HG03103 (cell line): ENCODE measurements around the gene YY1.

Source experiments
- ATAC-seq: cut with Tn5 transposase; IDR thresholded peaks from one replicate; pipeline ENCODE4 v1.9.1; 2021; ENCODE audit warnings: low read depth; ENCODE audit not compliant: unreplicated experiment

YY1 gene

GRCh38 chr14:100329233-100330006, 90.5 kb downstream of the YY1 start:
- ATAC-seq, result no peak

- no peak for ATAC-seq
These were observed 91.0 kb downstream of the YY1 start for GRCh38 chr14:100330007-100330344.

GRCh38 chr14:100330388-100330931, 91.5 kb downstream of the YY1 start:
- no peak for ATAC-seq

- no peak for ATAC-seq
These were observed 93.2 kb downstream of the YY1 start for GRCh38 chr14:100332071-100332639.
